ENCODE results near the gene UTF1.

UTF1 gene

DNA sequence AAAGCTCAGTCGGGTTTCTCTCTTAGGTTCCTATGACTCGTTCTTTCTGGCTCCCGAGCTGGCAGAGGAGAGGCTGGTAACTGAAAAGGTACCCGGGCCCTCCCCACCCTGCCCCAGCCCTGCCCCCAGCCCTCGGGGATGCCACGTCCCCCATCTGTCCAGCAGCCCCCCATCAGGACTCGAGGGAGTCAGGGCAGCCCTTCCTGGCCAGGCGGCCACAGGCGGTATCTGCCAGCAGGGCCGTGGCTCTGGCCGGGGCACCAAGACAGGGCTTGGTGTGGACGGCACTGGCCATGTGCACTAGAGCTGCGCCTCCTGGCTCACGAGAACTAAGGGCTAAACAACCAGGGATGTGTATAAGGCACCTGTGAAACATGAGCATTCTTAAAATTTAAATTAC, 40.3 kb upstream of the UTF1 start:
- DNase-seq (ENCODE audit: low read depth in 2 of 2): no peak
- TF ChIP-seq, protein P1, sequence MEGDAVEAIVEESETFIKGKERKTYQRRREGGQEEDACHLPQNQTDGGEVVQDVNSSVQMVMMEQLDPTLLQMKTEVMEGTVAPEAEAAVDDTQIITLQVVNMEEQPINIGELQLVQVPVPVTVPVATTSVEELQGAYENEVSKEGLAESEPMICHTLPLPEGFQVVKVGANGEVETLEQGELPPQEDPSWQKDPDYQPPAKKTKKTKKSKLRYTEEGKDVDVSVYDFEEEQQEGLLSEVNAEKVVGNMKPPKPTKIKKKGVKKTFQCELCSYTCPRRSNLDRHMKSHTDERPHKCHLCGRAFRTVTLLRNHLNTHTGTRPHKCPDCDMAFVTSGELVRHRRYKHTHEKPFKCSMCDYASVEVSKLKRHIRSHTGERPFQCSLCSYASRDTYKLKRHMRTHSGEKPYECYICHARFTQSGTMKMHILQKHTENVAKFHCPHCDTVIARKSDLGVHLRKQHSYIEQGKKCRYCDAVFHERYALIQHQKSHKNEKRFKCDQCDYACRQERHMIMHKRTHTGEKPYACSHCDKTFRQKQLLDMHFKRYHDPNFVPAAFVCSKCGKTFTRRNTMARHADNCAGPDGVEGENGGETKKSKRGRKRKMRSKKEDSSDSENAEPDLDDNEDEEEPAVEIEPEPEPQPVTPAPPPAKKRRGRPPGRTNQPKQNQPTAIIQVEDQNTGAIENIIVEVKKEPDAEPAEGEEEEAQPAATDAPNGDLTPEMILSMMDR (IDR thresholded peaks at IDR 0.05; ENCODE audit: low read depth, low read length): no peak

DNA sequence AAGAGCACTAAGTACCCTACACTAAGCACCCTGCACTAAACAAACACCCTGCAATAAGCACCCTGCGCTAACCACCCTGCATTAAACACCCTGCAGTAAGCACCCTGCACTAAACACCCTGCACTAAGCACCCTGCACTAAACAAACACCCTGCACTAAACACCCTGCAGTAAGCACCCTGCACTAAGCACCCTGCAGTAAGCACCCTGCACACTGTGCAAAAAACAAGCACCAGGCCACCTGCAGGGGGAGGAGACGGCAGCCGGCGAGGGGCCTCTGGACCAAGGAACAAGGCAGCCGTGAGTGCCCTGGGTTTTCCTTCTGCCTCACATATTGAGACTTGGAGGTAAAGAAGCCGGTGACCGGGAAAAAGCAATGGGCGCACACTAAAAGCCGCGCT, 39.8 kb upstream of the UTF1 start:
- TF ChIP-seq, protein P1 (IDR thresholded peaks at IDR 0.05; ENCODE audit: low read depth, low read length): no peak
- H3K4me3 ChIP-seq (replicated peaks in 1 of 2; ENCODE audit: low read depth in 2 of 2, low read length in 2 of 2): no peak overlapping the region
- DNase-seq (ENCODE audit: low read depth in 2 of 2): no peak

More for the DNA sequence above, 40.3 kb upstream of the UTF1 start:
- H3K4me3 ChIP-seq (replicated peaks in 1 of 2; ENCODE audit: low read depth in 2 of 2, low read length in 2 of 2): no peak overlapping the region

DNA sequence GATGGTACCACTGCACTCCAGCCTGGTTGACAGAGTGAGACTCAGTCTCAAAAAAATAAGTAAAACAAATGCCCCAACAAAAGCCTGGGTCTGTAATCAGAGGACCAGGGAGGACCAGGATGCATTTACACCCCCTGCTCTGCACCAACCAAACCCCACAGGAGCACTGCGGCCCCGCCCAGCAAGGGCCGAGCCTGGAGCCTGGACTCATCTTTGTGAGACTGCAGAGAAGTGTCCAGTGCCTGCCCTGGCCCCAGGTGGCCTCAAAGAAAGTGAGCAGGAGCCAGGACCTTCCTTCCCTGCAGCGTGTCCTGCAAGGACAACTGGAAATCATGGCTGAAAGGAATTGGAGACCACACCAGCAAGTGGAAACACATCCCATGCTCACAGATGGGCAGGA, 38.4 kb upstream of the UTF1 start:
- H3K4me3 ChIP-seq (replicated peaks in 1 of 2; ENCODE audit: low read depth in 2 of 2, low read length in 2 of 2): no peak overlapping the region
- TF ChIP-seq, protein P1 (IDR thresholded peaks at IDR 0.05; ENCODE audit: low read depth, low read length): no peak
- DNase-seq (ENCODE audit: low read depth in 2 of 2): no peak

DNA sequence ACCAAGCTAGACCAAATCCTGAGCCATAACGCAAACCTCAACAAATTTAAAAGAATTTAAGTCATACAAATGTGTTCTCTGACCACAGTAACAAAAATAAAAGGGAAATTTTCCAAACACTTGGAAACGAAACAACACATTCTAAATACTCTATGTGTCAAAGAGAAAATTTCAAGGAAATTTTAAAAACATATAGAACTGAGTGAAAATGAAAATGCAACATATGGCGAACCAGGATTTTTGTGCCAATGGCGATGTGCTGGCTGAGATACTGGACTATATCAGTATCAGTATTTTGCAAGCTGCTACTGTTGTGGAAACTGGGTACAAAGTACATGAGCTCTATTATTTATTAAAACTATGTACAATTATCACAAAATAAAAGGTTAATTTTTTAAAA, 35.9 kb upstream of the UTF1 start:
- no peak overlapping the region for H3K4me3 ChIP-seq (replicated peaks in 1 of 2; ENCODE audit: low read depth in 2 of 2, low read length in 2 of 2)
- TF ChIP-seq, protein P1 (IDR thresholded peaks at IDR 0.05; ENCODE audit: low read depth, low read length): no peak
- no peak for DNase-seq (ENCODE audit: low read depth in 2 of 2)

DNA sequence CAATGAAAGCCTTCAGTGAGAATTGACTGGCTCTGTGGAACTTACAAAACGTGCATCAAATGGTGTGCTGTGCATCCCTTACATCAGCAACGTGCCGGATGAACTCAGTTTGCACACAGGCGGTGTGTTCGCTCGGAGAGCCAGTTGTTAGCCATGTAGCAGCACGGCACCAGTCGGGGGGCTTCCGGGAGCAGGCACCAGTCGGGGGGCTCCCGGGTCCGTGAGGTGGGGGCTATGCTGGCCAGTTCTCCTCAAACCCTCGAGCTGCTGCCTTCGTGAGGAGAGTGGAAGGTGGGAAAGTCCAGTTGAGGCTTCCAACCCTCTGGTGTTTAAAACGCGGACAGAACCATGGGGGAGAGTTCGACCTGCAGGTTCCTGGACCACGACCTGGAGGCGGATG, 34.9 kb upstream of the UTF1 start:
- H3K4me3 ChIP-seq (replicated peaks in 1 of 2; ENCODE audit: low read depth in 2 of 2, low read length in 2 of 2): no peak overlapping the region
- DNase-seq (ENCODE audit: low read depth in 2 of 2): no peak
- TF ChIP-seq, protein P1 (IDR thresholded peaks at IDR 0.05; ENCODE audit: low read depth, low read length): no peak

DNA sequence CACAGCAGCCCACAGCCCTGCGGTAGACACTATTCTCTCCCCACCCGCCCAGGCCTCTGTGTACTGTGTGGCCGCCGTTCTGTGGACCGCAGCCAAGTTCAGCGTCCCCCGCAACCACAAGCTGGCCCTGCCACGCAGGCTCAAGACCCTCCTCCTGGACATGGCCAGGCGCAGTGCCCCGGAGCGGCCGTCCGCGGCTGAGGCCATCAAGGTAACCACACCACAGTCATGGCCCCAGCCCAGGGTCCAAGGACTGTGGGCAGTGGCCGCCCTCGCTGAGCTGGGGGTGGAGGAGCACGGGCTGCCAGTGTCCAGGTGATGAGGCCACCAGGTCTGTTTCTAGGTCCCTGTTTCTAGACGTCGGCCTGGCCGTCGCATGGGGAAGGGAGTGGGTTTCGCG, 34.4 kb upstream of the UTF1 start:
- TF ChIP-seq, protein P1 (IDR thresholded peaks at IDR 0.05; ENCODE audit: low read depth, low read length): no peak
- no peak overlapping the region for H3K4me3 ChIP-seq (replicated peaks in 1 of 2; ENCODE audit: low read depth in 2 of 2, low read length in 2 of 2)
- no peak for DNase-seq (ENCODE audit: low read depth in 2 of 2)

DNA sequence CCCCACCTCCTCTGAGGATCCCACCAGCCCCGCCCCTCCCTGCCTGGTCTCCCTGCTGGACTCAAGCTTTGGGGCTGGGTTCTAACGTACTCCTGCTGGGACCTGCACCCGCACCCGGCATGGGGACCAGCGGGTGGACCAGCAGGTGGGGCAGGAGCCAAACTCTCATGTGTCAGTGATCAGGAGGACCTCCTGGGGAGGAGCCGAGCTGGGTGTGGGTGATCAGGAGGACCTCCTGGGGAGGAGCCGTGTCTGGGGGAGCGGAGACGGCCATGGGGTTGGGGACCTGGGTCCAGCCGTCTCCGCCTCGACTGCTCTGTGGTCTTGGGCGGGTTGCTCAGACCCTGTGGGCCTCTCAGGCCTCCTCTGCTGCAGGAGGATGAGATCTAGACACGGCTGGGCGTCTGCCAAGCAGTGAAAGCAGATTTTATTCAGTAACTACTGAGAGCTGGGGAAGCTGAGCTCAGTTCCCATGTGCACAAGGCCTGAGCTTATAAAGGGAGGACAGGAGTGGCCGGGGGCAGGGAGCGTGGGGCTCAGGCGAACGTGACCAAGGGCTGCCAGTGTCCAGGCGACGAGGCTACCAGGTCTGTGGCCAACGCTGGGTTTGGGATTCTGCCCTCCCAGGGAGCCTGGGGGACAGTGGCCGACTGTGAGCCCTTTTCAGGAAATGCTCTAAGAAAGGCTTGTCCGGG, 33.6 kb upstream of the UTF1 start:
- TF ChIP-seq, protein P1 (IDR thresholded peaks at IDR 0.05; ENCODE audit: low read depth, low read length): no peak
- DNase-seq (ENCODE audit: low read depth in 2 of 2): peak in 1 of 2 donors; percentile 7

More for the DNA sequence above, 33.6 kb upstream of the UTF1 start:
- H3K4me3 ChIP-seq (replicated peaks in 1 of 2; ENCODE audit: low read depth in 2 of 2, low read length in 2 of 2): no peak overlapping the region
